GM12891 (cell line): ENCODE data around the gene GLB1L3.

Experiments
- PAX5 ChIP-seq: IDR thresholded peaks from 2 replicates; pipeline ENCODE4 v1.6.1; 2011; ENCODE audit warnings: low read length, moderate library complexity, mild to moderate bottlenecking; ENCODE audit not compliant: insufficient read depth, severe bottlenecking
- POLR2A ChIP-seq: IDR thresholded peaks from 2 replicates; pipeline ENCODE4 v1.6.1; 2011; ENCODE audit warnings: low read depth, low read length, control low read depth
- POLR2AphosphoS5 ChIP-seq: IDR thresholded peaks from 2 replicates; pipeline ENCODE4 v1.6.1; 2011; ENCODE audit warnings: low read depth, low read length, control low read depth
- SPI1 ChIP-seq: IDR thresholded peaks from 2 replicates; pipeline ENCODE4 v1.6.1; 2011; ENCODE audit warnings: low read depth, low read length, control low read depth
- TAF1 ChIP-seq: IDR thresholded peaks from 2 replicates; pipeline ENCODE4 v1.6.1; 2011; ENCODE audit warnings: low read depth, low read length, control low read depth

DNA sequence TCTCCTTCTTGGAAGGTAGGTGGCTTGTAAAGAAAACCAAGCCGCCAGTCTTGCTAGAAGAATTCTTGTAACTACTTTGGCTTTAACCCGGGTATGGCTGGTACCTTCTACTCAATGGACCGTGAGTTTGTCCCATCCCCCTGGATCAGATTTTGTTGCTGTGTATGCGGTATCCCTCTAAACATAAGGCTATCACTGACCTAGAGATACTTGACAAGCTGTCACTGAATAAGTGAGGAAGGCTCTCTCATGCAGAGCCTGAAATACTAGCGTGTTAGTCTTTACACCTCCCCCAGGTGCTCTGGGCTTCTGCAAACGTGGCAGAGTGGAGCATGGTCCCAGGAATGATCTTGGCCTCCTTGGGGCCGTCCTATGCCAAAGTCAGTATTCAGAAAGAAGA lies 90.1 kb downstream of the GLB1L3 start:
- TF ChIP-seq SPI1 (no peak), POLR2A (no peak), TAF1 (no peak), POLR2AphosphoS5 (no peak), PAX5 (no peak)
